Breast epithelium (tissue), 3 donors: Measurements from ENCODE around the gene PLCB2.

ENCODE experiments used
- POLR2A ChIP-seq: fragments of 450-650 bp; IDR thresholded peaks from one replicate; pipeline ENCODE4 v1.6.1; 2016; ENCODE audit warnings: antibody characterized with exemption, mild to moderate bottlenecking, moderate library complexity
- TF ChIP-seq, protein P1 (sequence below), 3 donors: fragments of 450-650 bp; IDR thresholded peaks; one replicate each; pipeline ENCODE4 v1.5.1; 2016 to 2017; ENCODE audit warnings: antibody characterized with exemption in 3 of 3, mild to moderate bottlenecking in 3 of 3, moderate library complexity in 3 of 3

DNA sequence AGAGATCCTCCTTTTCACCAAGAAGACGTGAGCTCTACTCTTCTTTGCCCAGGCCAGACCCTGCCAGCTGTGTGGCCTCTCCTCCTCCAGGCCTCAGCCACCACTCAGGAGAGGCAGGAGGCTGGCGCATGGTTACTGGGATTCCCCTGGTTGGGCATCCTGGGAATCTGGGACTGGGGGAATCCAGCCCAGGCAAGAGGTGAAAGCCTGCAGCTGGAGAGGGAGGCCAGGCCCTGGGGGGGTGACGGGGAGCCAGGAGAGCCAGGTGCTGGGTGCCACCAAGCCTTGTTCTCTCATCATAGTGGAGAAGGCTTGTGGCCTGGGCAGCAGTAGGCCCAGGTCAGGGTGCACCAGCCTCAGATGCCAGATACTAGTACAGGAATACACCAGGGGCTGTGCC lies 26.8 kb upstream of the PLCB2 start:
- TF ChIP-seq, protein P1, sequence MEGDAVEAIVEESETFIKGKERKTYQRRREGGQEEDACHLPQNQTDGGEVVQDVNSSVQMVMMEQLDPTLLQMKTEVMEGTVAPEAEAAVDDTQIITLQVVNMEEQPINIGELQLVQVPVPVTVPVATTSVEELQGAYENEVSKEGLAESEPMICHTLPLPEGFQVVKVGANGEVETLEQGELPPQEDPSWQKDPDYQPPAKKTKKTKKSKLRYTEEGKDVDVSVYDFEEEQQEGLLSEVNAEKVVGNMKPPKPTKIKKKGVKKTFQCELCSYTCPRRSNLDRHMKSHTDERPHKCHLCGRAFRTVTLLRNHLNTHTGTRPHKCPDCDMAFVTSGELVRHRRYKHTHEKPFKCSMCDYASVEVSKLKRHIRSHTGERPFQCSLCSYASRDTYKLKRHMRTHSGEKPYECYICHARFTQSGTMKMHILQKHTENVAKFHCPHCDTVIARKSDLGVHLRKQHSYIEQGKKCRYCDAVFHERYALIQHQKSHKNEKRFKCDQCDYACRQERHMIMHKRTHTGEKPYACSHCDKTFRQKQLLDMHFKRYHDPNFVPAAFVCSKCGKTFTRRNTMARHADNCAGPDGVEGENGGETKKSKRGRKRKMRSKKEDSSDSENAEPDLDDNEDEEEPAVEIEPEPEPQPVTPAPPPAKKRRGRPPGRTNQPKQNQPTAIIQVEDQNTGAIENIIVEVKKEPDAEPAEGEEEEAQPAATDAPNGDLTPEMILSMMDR (IDR thresholded peaks at IDR 0.05): no peak
- no peak for TF ChIP-seq POLR2A
